Right atrium auricular region (tissue), 2 donors: ENCODE results near the gene ZNF12. TPM values are rescaled to one million over a fixed set of nuclear protein-coding genes. Genes with fewer than 3 reads are reported as not detected.

Experiments
- DNase-seq: peaks from one replicate; pipeline ENCODE4 v3.0.0-alpha.2; 2019; ENCODE audit warnings: low spot score
- H3K27ac ChIP-seq, 2 donors: fragments of 200-600 bp; sonication (generic); 1 replicate in 1 of 2; 2 replicates in 1 of 2; pipeline ENCODE4 v1.5.1; 2016 to 2019
- H3K27me3 ChIP-seq, 2 donors: fragments of 200-600 bp; sonication (generic); one replicate each; pipeline versions ENCODE4 v1.5.1 to v1.6.0; 2017 to 2019
- H3K36me3 ChIP-seq: fragments of 200-600 bp; sonication (generic); one replicate; pipeline ENCODE4 v1.5.1; 2016
- H3K4me1 ChIP-seq, 2 donors: fragments of 200-600 bp; sonication (generic); one replicate each; pipeline versions ENCODE4 v1.5.1 to v1.6.0; 2017 to 2019
- H3K4me3 ChIP-seq, 2 donors: fragments of 200-600 bp; sonication (generic); 1 replicate in 1 of 2; 2 replicates in 1 of 2; pipeline ENCODE4 v1.5.1; 2017 to 2019; ENCODE audit warnings: mild to moderate bottlenecking in 1 of 2, moderate library complexity in 1 of 2
- H3K9me3 ChIP-seq, 2 donors: fragments of 200-600 bp; sonication (generic); one replicate each; pipeline ENCODE4 v1.5.1; 2019
- total RNA-seq, 2 donors: library from RNA; depleted of rRNA; stranded (reverse); fragments of >200 nt; gene quantifications; one replicate each; pipeline ENCODE4 v1.1.0, GENCODE V29; 2016
- TF ChIP-seq, protein P1 (sequence below), 2 donors: fragments of 200-600 bp; sonication (generic); IDR thresholded peaks; one replicate each; pipeline ENCODE4 v1.5.1; 2019; ENCODE audit warnings: antibody characterized with exemption in 2 of 2

ZNF12 gene
- total RNA-seq, 2 donors from 2014 or later: 13.9 to 14.2 TPM

DNA sequence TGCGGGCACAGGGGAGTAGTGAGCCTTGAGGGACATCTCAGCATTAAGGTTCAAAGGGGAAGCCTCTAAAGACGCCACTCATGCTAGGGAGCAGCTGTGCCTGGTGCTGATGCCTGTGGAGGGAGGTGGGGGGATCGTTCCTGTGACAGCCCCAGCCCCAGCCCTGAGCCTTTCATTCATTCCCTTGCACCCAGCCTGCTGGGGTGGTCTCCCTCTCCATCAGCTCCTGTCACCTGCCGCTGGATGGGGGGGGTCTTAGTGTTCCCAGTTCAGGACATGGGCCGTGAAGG is 58.0 kb downstream of the ZNF12 start:
- no peaks in the 10 kb centered on the region for H3K4me1 ChIP-seq
- peaks cover 0 to 7% of the 10 kb centered on the region in 2 donors for H3K9me3 ChIP-seq
- no peak overlapping the region for H3K27ac ChIP-seq
- TF ChIP-seq, protein P1, sequence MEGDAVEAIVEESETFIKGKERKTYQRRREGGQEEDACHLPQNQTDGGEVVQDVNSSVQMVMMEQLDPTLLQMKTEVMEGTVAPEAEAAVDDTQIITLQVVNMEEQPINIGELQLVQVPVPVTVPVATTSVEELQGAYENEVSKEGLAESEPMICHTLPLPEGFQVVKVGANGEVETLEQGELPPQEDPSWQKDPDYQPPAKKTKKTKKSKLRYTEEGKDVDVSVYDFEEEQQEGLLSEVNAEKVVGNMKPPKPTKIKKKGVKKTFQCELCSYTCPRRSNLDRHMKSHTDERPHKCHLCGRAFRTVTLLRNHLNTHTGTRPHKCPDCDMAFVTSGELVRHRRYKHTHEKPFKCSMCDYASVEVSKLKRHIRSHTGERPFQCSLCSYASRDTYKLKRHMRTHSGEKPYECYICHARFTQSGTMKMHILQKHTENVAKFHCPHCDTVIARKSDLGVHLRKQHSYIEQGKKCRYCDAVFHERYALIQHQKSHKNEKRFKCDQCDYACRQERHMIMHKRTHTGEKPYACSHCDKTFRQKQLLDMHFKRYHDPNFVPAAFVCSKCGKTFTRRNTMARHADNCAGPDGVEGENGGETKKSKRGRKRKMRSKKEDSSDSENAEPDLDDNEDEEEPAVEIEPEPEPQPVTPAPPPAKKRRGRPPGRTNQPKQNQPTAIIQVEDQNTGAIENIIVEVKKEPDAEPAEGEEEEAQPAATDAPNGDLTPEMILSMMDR (IDR thresholded peaks at IDR 0.05): no peak
- no peak for DNase-seq
- no peak overlapping the region for H3K4me3 ChIP-seq
- no peaks in the 10 kb centered on the region for H3K27me3 ChIP-seq
- peaks cover 56% of the 10 kb centered on the region for H3K36me3 ChIP-seq

DNA sequence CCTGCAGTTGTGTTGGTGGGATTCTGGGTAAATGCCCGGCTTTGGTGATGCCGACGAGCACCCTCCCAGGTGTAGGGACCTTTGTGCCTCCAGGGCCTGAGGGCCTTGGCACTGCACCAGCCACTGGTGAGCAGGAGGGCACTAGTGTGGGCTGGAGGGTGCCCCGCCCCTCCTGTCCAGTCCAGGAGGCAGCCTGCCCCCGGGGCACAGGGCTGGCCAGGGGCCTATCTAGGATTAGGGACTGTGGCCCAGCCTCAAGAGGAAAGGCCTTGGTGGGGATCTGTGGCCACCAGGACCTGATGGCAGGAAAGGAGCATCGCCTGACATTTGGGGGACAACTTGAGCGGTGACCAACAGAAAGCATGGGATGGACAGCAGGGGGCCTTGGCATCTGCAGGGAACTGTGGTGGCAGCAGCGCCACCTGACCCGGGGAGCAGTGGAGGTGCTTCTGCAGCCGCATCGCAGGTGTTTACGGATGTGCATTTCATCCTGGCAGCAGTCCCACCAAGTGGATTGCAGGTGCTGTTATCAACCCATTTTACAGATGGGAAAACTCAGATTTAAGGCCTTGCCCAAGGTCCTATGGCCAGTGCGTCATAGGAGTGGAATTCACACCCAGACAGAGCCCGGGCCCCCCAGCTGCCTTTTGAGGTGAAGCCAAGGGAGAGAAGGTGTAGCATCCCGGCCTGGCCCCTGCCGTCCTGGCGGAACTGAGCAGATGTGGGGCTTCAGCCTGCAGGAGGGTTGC is 58.5 kb downstream of the ZNF12 start:
- no peak for DNase-seq
- no peak overlapping the region for H3K27ac ChIP-seq

DNA sequence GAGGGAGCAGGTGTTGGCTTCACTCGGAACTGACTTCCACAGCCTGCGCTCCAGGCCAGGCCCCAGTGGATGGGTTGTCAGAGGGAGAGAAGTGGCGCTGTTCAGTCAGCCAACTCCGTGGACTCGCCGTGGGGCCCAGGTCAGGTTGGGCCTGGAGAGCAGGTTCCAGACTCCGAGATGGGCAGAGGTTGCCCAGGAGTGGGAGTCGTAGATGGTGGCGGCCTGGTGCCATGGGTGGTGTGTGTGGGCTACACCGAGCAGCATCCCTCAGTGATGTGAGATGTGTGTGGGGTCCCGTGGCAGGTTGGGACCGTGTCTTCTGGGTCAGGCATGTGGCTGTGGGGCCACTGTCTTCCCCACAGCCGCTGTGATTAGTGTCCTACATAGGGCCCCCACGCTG is 59.2 kb downstream of the ZNF12 start:
- TF ChIP-seq, protein P1 (IDR thresholded peaks at IDR 0.05): no peak
- Histone ChIP-seq H3K36me3 (peaks cover 66% of the 10 kb centered on the region), H3K4me1 (no peaks in the 10 kb centered on the region), H3K27me3 (no peaks in the 10 kb centered on the region), H3K4me3 (no peak overlapping the region), H3K9me3 (peaks cover 0 to 5% of the 10 kb centered on the region in 2 donors), H3K27ac (no peak overlapping the region)
- DNase-seq: no peak

More for the DNA sequence above, 58.5 kb downstream of the ZNF12 start:
- TF ChIP-seq, protein P1 (IDR thresholded peaks at IDR 0.05): no peak
- H3K9me3 ChIP-seq: peaks cover 0 to 7% of the 10 kb centered on the region in 2 donors
- peaks cover 61% of the 10 kb centered on the region for H3K36me3 ChIP-seq
- no peak overlapping the region for H3K4me3 ChIP-seq
- no peaks in the 10 kb centered on the region for H3K4me1 ChIP-seq
- H3K27me3 ChIP-seq: no peaks in the 10 kb centered on the region

DNA sequence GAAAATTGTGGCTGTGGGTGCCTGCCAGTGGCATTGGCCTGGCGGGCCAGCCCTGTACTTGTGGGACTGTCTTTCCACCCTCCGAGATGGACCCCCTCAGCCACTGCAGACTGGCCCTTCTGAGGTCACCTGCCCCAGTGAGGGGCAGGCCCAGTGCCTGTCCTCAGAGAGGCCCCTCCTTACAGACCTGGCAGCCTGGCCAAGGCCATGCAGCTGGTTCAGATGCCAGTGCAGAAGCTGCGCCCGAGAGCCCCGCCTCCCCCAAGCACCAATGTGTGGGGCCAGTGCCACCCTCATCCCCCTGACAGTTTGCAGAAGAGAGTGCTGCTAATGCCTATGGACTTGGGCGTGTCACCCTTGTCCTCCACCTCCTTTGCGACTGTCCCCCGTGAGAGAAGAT is 59.7 kb downstream of the ZNF12 start:
- Histone ChIP-seq H3K4me1 (no peaks in the 10 kb centered on the region), H3K27me3 (no peaks in the 10 kb centered on the region), H3K27ac (no peak overlapping the region), H3K4me3 (no peak overlapping the region), H3K9me3 (peaks cover 0 to under 1% of the 10 kb centered on the region in 2 donors), H3K36me3 (peaks cover 66% of the 10 kb centered on the region)
- TF ChIP-seq, protein P1 (IDR thresholded peaks at IDR 0.05): no peak
- DNase-seq: no peak

DNA sequence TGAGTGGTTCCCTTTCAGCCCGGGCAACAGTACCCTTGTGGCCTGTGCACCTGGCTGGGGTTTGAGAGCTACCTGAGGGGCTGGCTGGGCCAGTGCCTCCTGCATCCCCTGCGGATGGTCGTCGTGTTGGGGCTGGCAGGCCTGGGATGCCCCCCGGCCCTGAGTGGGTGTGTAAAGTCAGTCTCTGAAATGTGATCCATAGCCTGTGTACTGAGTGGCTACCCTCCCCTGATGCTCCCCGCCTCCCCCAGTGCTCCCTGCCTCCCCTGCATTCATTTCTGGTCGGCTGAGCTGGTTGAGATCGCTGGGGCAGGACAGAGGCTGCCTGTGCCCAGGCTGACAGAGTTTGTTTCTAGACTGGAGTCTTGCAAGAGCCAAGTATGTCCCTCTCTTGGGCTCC is 60.3 kb downstream of the ZNF12 start:
- H3K9me3 ChIP-seq: no peaks in the 10 kb centered on the region
- DNase-seq: no peak
- TF ChIP-seq, protein P1 (IDR thresholded peaks at IDR 0.05): no peak
- H3K27me3 ChIP-seq: no peaks in the 10 kb centered on the region
- no peak overlapping the region for H3K4me3 ChIP-seq
- no peak overlapping the region for H3K27ac ChIP-seq
- no peaks in the 10 kb centered on the region for H3K4me1 ChIP-seq
- H3K36me3 ChIP-seq: peaks cover 66% of the 10 kb centered on the region

DNA sequence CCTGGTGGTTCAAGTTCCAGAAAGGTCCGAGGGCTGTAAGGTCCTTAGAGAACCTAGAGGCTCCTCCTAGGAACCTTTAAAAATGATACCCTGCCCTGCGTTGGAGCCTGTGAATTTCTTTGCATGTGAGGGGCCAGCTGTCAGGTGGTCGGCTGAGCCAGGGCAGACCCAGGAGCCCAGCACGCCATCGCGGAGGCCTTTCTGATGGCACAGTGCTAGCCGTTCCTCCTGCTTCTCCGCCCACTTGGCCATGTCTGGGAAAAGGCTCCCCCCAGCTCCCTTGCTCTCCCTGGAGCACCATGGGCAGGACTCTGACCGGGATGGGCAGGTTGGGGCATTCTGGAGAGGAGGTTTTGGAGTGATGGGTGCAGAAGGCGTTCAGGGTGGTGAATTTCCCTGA is 62.0 kb downstream of the ZNF12 start:
- H3K4me1 ChIP-seq: no peaks in the 10 kb centered on the region
- DNase-seq: no peak
- TF ChIP-seq, protein P1 (IDR thresholded peaks at IDR 0.05): no peak
- H3K36me3 ChIP-seq: peaks cover 58% of the 10 kb centered on the region
- H3K27ac ChIP-seq: no peak overlapping the region
- no peaks in the 10 kb centered on the region for H3K27me3 ChIP-seq
- no peaks in the 10 kb centered on the region for H3K9me3 ChIP-seq
- H3K4me3 ChIP-seq: no peak overlapping the region
